Common myeloid progenitor, CD34-positive (primary cell): ENCODE measurements around the gene PLXNA4.

Source experiments
- CTCF ChIA-PET: fragments of 350-600 bp; sonication (Branson Sonifier 250); formaldehyde crosslinking; loops from one replicate; lab custom pipeline; 2021; ENCODE audit warnings: antibody characterized with exemption; lab: Charles Lee
- POLR2A ChIA-PET: fragments of 350-600 bp; sonication (Branson Sonifier 250); formaldehyde crosslinking; loops from one replicate; lab custom pipeline; 2021; ENCODE audit warnings: antibody characterized with exemption; lab: Charles Lee
- DNase-seq, 3 donors: peaks; one replicate each; pipeline versions ENCODE4 v3.0.0 to v3.0.0-alpha.2; 2013
- H3K27ac ChIP-seq, 2 experiments: 1 replicate in 1 of 2; 2 replicates in 1 of 2; pipeline ENCODE4 v1.7.0; 2013; ENCODE audit warnings: inconsistent platforms in 2 of 2, low read length in 2 of 2, mild to moderate bottlenecking in 2 of 2, low read depth in 1 of 2, moderate library complexity in 1 of 2; ENCODE audit not compliant: severe bottlenecking in 2 of 2, insufficient read depth in 1 of 2, poor library complexity in 1 of 2
- H3K27me3 ChIP-seq, 5 experiments: replicated peaks in 2 of 5; 1 replicate in 3 of 5; 2 replicates in 2 of 5; pipeline versions ENCODE4 v1.6.1 to v1.7.0; 2013; ENCODE audit warnings: low read length in 4 of 5, mild to moderate bottlenecking in 2 of 5, moderate library complexity in 2 of 5, inconsistent platforms in 1 of 5; ENCODE audit not compliant: insufficient read depth in 5 of 5, control insufficient read depth in 4 of 5
- H3K36me3 ChIP-seq, 4 experiments: 1 replicate in 2 of 4; 2 replicates in 2 of 4; pipeline versions ENCODE4 v1.6.1 to v1.7.0; 2013; ENCODE audit warnings: low read length in 3 of 4, control low read depth in 1 of 4, mild to moderate bottlenecking in 1 of 4; ENCODE audit not compliant: control insufficient read depth in 4 of 4, insufficient read depth in 4 of 4
- H3K4me1 ChIP-seq, 4 experiments: 1 replicate in 3 of 4; 2 replicates in 1 of 4; pipeline versions ENCODE4 v1.6.1 to v1.7.1; 2013; ENCODE audit warnings: low read length in 3 of 4, mild to moderate bottlenecking in 3 of 4, control low read depth in 1 of 4, inconsistent platforms in 1 of 4, moderate library complexity in 1 of 4; ENCODE audit not compliant: control insufficient read depth in 4 of 4, insufficient read depth in 4 of 4; ENCODE audit errors: control extremely low read depth in 1 of 4
- H3K4me3 ChIP-seq, 7 experiments: 1 replicate in 4 of 7; 2 replicates in 3 of 7; pipeline versions ENCODE4 v1.5.1 to v1.7.0; 2013; ENCODE audit warnings: mild to moderate bottlenecking in 7 of 7, low read length in 6 of 7, moderate library complexity in 6 of 7, inconsistent platforms in 2 of 7, low read depth in 2 of 7, control low read depth in 1 of 7; ENCODE audit not compliant: insufficient read depth in 4 of 7, control insufficient read depth in 1 of 7; ENCODE audit errors: extremely low read depth in 1 of 7
- H3K9me3 ChIP-seq, 5 experiments: 1 replicate in 4 of 5; 2 replicates in 1 of 5; pipeline versions ENCODE4 v1.6.1 to v1.7.1; 2013; ENCODE audit warnings: low read length in 4 of 5, mild to moderate bottlenecking in 2 of 5, inconsistent platforms in 1 of 5, low read depth in 1 of 5, moderate library complexity in 1 of 5; ENCODE audit not compliant: control insufficient read depth in 4 of 5, insufficient read depth in 2 of 5; ENCODE audit errors: control extremely low read depth in 1 of 5
- WGBS: methylation state at CpG from one replicate; pipeline ENCODE4 v1.1.5; 2013; ENCODE audit not compliant: insufficient coverage; 5-methylcytosine and 5-hydroxymethylcytosine counted together

The PLXNA4 gene

GRCh38 chr7:132307465-132307864 is 268.8 kb downstream of the PLXNA4 start:
- DNase-seq = no peak
- 71% methylated on average over 7 of the region's 7 CpGs for WGBS
- Histone ChIP-seq H3K9me3 (no peaks in the 10 kb centered on the region), H3K27ac (no peak overlapping the region), H3K36me3 (no peaks in the 10 kb centered on the region), H3K27me3 (peaks cover 0 to 50% (median 9%) of the 10 kb centered on the region in 5 experiments), H3K4me3 (no peak overlapping the region), H3K4me1 (no peaks in the 10 kb centered on the region)
- ChIA-PET CTCF (no interaction called here), POLR2A (no interaction called here)

DNA sequence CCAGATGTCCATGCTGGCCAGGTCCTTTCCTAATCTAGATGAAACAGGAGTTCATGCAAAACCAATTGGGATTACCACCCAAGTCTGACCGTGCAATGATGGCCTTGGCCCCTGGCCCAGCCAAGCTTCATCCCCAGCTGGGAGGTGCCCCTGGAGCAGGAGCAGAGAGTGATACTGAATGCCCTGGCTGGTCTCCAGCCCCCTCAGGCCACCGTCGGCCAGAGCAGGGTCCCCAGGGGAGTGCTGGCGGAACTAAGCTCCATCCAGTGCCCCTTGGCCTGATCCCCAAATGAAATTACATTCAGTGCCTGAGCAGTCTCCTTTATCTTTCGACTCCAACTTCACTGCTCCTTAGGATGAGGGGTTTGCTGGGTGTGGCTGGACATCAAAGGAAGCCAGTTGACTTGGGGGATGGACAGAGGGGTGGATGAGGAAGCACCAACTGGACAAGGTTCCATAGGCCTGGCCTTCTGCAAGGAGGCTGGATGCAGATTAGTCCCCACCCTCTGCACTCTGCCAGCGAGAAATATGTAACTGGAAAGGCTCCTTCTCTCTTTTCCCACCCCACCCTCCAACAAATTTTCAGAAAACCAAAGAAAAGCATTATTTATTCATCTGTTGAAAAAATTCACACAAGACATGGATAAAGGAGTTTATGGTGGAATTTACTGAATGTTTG is 275.5 kb downstream of the PLXNA4 start:
- 86% methylated on average over 3 of the region's 6 CpGs for WGBS
- H3K4me1 ChIP-seq = no peaks in the 10 kb centered on the region
- H3K27me3 ChIP-seq = peaks cover 0 to 6% (median 1%) of the 10 kb centered on the region in 5 experiments
- CTCF ChIA-PET = no interaction called here
- no peak for DNase-seq
- H3K27ac ChIP-seq = no peak overlapping the region
- POLR2A ChIA-PET = no interaction called here
- H3K4me3 ChIP-seq = no peak overlapping the region
- no peaks in the 10 kb centered on the region for H3K9me3 ChIP-seq
- no peaks in the 10 kb centered on the region for H3K36me3 ChIP-seq

- no peak for DNase-seq
- POLR2A ChIA-PET = no interaction called here
Observed at GRCh38 chr7:132298790-132299189, 277.5 kb downstream of the PLXNA4 start.

DNA sequence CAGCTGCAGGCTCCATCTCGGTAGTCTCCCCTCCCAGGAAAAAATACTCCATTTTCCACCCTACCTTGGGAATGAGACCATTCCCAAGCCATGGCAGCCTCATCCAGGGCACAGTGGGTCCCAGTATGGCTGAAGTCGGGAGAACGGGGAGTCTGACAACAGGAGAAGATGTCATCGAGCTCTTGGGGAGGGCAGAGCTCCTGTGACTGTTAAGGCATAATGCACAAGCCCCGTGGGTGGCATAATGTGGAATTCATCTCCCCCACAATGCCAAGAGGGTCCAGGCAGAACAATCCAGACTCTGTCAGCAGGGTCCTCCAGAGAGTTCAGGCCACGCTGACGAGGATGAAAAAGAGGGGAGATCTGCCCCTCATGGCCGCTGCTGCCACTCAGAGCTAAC is 279.4 kb downstream of the PLXNA4 start:
- CTCF ChIA-PET = no interaction called here
- no peak for DNase-seq
- WGBS = 87% methylated on average over 7 of the region's 8 CpGs
- Histone ChIP-seq H3K27ac (no peak overlapping the region), H3K27me3 (peaks cover 0 to 6% (median 0%) of the 10 kb centered on the region in 5 experiments), H3K36me3 (no peaks in the 10 kb centered on the region), H3K9me3 (no peaks in the 10 kb centered on the region), H3K4me3 (no peak overlapping the region), H3K4me1 (no peaks in the 10 kb centered on the region)
- POLR2A ChIA-PET = no interaction called here

More at GRCh38 chr7:132298790-132299189, 277.5 kb downstream of the PLXNA4 start:
- Histone ChIP-seq H3K27me3 (peaks cover 0 to 6% (median 0%) of the 10 kb centered on the region in 5 experiments), H3K4me3 (no peak overlapping the region), H3K27ac (no peak overlapping the region), H3K9me3 (no peaks in the 10 kb centered on the region), H3K4me1 (no peaks in the 10 kb centered on the region), H3K36me3 (no peaks in the 10 kb centered on the region)
- WGBS = 42% methylated on average over 2 of the region's 4 CpGs
- CTCF ChIA-PET = no interaction called here

- Histone ChIP-seq H3K4me3 (no peak overlapping the region), H3K27me3 (peaks cover 0 to 6% (median 0%) of the 10 kb centered on the region in 5 experiments), H3K4me1 (no peaks in the 10 kb centered on the region), H3K27ac (no peak overlapping the region), H3K36me3 (no peaks in the 10 kb centered on the region), H3K9me3 (no peaks in the 10 kb centered on the region)
- DNase-seq = no peak
- ChIA-PET POLR2A (no interaction called here), CTCF (no interaction called here)
- 92% methylated on average over 3 of the region's 3 CpGs for WGBS
Observed at GRCh38 chr7:132295175-132295574, 281.1 kb downstream of the PLXNA4 start.

GRCh38 chr7:132292803-132293202 is 283.5 kb downstream of the PLXNA4 start:
- ChIA-PET CTCF (no interaction called here), POLR2A (no interaction called here)
- H3K36me3 ChIP-seq = no peaks in the 10 kb centered on the region
- DNase-seq = no peak
- H3K4me1 ChIP-seq = no peaks in the 10 kb centered on the region
- H3K9me3 ChIP-seq = no peaks in the 10 kb centered on the region
- peaks cover 0 to 4% (median 2%) of the 10 kb centered on the region in 5 experiments for H3K27me3 ChIP-seq
- no peak overlapping the region for H3K27ac ChIP-seq
- no peak overlapping the region for H3K4me3 ChIP-seq
- 49% methylated on average over 4 of the region's 4 CpGs for WGBS

GRCh38 chr7:132291481-132291880 is 284.8 kb downstream of the PLXNA4 start:
- CTCF ChIA-PET = interaction anchor here (0.6 kb wide), 1 partner anchor 91 kb away, joined by 3 read pairs; no protein-coding TSS in a partner anchor
- Histone ChIP-seq H3K27ac (no peak overlapping the region), H3K4me1 (no peaks in the 10 kb centered on the region), H3K4me3 (no peak overlapping the region), H3K9me3 (no peaks in the 10 kb centered on the region), H3K36me3 (no peaks in the 10 kb centered on the region), H3K27me3 (peaks cover 0 to 3% (median 2%) of the 10 kb centered on the region in 5 experiments)
- DNase-seq = no peak
- WGBS = 83% methylated on average over 1 of the region's 1 CpG
- POLR2A ChIA-PET = no interaction called here
